Measurements from ENCODE around the gene RAB7A.

- TF ChIP-seq CTCF (IDR thresholded peaks at IDR 0.05; ENCODE audit: poor library complexity) (no peak), EZH2 (IDR thresholded peaks at IDR 0.05; ENCODE audit: borderline replicate concordance) (no peak), EZH2phosphoT487 (IDR thresholded peaks at IDR 0.05; ENCODE audit: low read depth, severe bottlenecking, unreplicated experiment) (no peak)
These were observed 78.2 kb downstream of the RAB7A start for GRCh38 chr3:128804017-128804810.
